DOHH2 (cell line): ENCODE measurements around the gene CAMSAP2.
"Not testable (repeated sequence)": the region's sequence is repeated elsewhere in the genome, so short reads cannot be mapped to it uniquely, and the experiment has no call there.

ENCODE experiments used
- H3F3A ChIP-seq: fragments of 200-600 bp; sonication (generic), shearing (Covaris generic); 2 replicates; pipeline ENCODE4 v1.6.0; 2016; ENCODE audit warnings: antibody characterized with exemption, mild to moderate bottlenecking; ENCODE audit not compliant: control insufficient read depth, insufficient read depth
- H3K27ac ChIP-seq: fragments of 200-600 bp; sonication (generic); 2 replicates; pipeline ENCODE4 v1.5.1; 2014; ENCODE audit warnings: low read depth, mild to moderate bottlenecking, low read length, moderate library complexity
- H3K27me3 ChIP-seq: fragments of 200-600 bp; sonication (generic); 2 replicates; pipeline ENCODE4 v1.6.1; 2014; ENCODE audit warnings: mild to moderate bottlenecking, low read length, mixed read lengths; ENCODE audit not compliant: control insufficient read depth
- H3K36me3 ChIP-seq: fragments of 200-600 bp; sonication (generic); 2 replicates; pipeline ENCODE4 v1.6.1; 2014; ENCODE audit warnings: mild to moderate bottlenecking, low read length, moderate library complexity, mixed read lengths; ENCODE audit not compliant: control insufficient read depth
- H3K4me1 ChIP-seq: fragments of 200-600 bp; sonication (generic); 2 replicates; pipeline ENCODE4 v1.6.1; 2014; ENCODE audit warnings: mild to moderate bottlenecking, low read length, mixed read lengths; ENCODE audit not compliant: control insufficient read depth
- H3K4me2 ChIP-seq: fragments of 200-600 bp; sonication (generic); 2 replicates; pipeline ENCODE4 v1.6.0; 2014; ENCODE audit warnings: mild to moderate bottlenecking, low read length, moderate library complexity
- H3K4me3 ChIP-seq: fragments of 200-600 bp; sonication (generic); 2 replicates; pipeline ENCODE4 v1.5.1; 2014; ENCODE audit warnings: mild to moderate bottlenecking, low read length, mixed read lengths
- H3K79me2 ChIP-seq: fragments of 200-600 bp; sonication (generic); 2 replicates; pipeline ENCODE4 v1.6.1; 2014; ENCODE audit warnings: mild to moderate bottlenecking, low read length, mixed read lengths; ENCODE audit not compliant: control insufficient read depth
- H3K9me2 ChIP-seq: fragments of 200-600 bp; sonication (generic); replicated peaks from 2 replicates; pipeline ENCODE4 v1.6.1; 2014; ENCODE audit warnings: mild to moderate bottlenecking, low read length, mixed read lengths; ENCODE audit not compliant: control insufficient read depth
- H3K9me3 ChIP-seq: fragments of 200-600 bp; sonication (generic); 2 replicates; pipeline ENCODE4 v1.6.1; 2014; ENCODE audit warnings: antibody characterized with exemption, low read length, mixed read lengths; ENCODE audit not compliant: control insufficient read depth, insufficient read depth
- H4K20me1 ChIP-seq: fragments of 200-600 bp; sonication (generic); 2 replicates; pipeline ENCODE4 v1.6.0; 2014; ENCODE audit warnings: low read depth, mild to moderate bottlenecking, antibody characterized with exemption, low read length, moderate library complexity; ENCODE audit not compliant: control insufficient read depth, insufficient read depth
- CTCF ChIP-seq: fragments of 200-600 bp; sonication (generic); IDR thresholded peaks from one replicate; pipeline ENCODE4 v1.5.1; 2014; ENCODE audit warnings: antibody characterized with exemption, mild to moderate bottlenecking, low read depth, low read length; ENCODE audit not compliant: poor library complexity, severe bottlenecking
- EZH2phosphoT487 ChIP-seq: fragments of 200-600 bp; sonication (generic); IDR thresholded peaks from 2 replicates; pipeline ENCODE4 v1.6.1; 2017; ENCODE audit warnings: borderline replicate concordance, mild to moderate bottlenecking, antibody characterized with exemption, low read length, moderate library complexity, mixed read lengths

The CAMSAP2 gene

GRCh38 chr1:200811704-200812103 is 73.0 kb downstream of the CAMSAP2 start:
- Histone ChIP-seq H3K9me3 (no peaks in the 10 kb centered on the region), H3F3A (peaks cover 4% of the 10 kb centered on the region; the same call in 1 of the 2 replicates), H3K4me3 (no peak overlapping the region), H3K4me1 (no peaks in the 10 kb centered on the region), H4K20me1 (no peaks in the 10 kb centered on the region), H3K4me2 (no peak overlapping the region), H3K79me2 (no peaks in the 10 kb centered on the region), H3K27me3 (no peaks in the 10 kb centered on the region), H3K9me2 (no peaks in the 10 kb centered on the region), H3K36me3 (peaks cover 21% of the 10 kb centered on the region), H3K27ac (no peak overlapping the region)
- TF ChIP-seq EZH2phosphoT487 (no peak), CTCF (no peak)

GRCh38 chr1:200816624-200817224 is 78.0 kb downstream of the CAMSAP2 start:
- H3K27ac ChIP-seq, H3K36me3 ChIP-seq, H3K4me3 ChIP-seq, H3K4me2 ChIP-seq, H3K79me2 ChIP-seq, H3F3A ChIP-seq, H3K9me3 ChIP-seq, H4K20me1 ChIP-seq, H3K27me3 ChIP-seq, H3K9me2 ChIP-seq, H3K4me1 ChIP-seq: not testable (repeated sequence)

GRCh38 chr1:200818248-200818647 is 79.6 kb downstream of the CAMSAP2 start:
- TF ChIP-seq EZH2phosphoT487 (no peak), CTCF (no peak)
- H3K36me3 ChIP-seq, result peaks cover 9% of the 10 kb centered on the region
- H3K4me3 ChIP-seq, result no peak overlapping the region
- no peaks in the 10 kb centered on the region for H3K9me2 ChIP-seq
- H3F3A ChIP-seq, result peaks cover 4% of the 10 kb centered on the region; the same call in 1 of the 2 replicates
- no peaks in the 10 kb centered on the region for H3K79me2 ChIP-seq
- no peaks in the 10 kb centered on the region for H3K4me1 ChIP-seq
- no peaks in the 10 kb centered on the region for H4K20me1 ChIP-seq
- H3K4me2 ChIP-seq, result no peak overlapping the region
- no peaks in the 10 kb centered on the region for H3K9me3 ChIP-seq
- H3K27me3 ChIP-seq, result no peaks in the 10 kb centered on the region
- no peak overlapping the region for H3K27ac ChIP-seq

- TF ChIP-seq CTCF (no peak), EZH2phosphoT487 (no peak)
- no peaks in the 10 kb centered on the region for H3K9me3 ChIP-seq
These were observed 81.0 kb downstream of the CAMSAP2 start for GRCh38 chr1:200819726-200820125.

More at GRCh38 chr1:200819726-200820125, 81.0 kb downstream of the CAMSAP2 start:
- no peaks in the 10 kb centered on the region for H4K20me1 ChIP-seq
- no peaks in the 10 kb centered on the region for H3K4me1 ChIP-seq
- no peak overlapping the region for H3K4me2 ChIP-seq
- H3K36me3 ChIP-seq, result peaks cover 9% of the 10 kb centered on the region
- H3K79me2 ChIP-seq, result no peaks in the 10 kb centered on the region
- H3K27ac ChIP-seq, result no peak overlapping the region
- H3K27me3 ChIP-seq, result no peaks in the 10 kb centered on the region
- no peak overlapping the region for H3K4me3 ChIP-seq
- no peaks in the 10 kb centered on the region for H3K9me2 ChIP-seq
- H3F3A ChIP-seq, result peaks cover 4% of the 10 kb centered on the region; the same call in 1 of the 2 replicates
